ENCODE data around the gene CARD10.

Gene CARD10

GRCh38 chr22:37449331-37450001 lies 69.7 kb downstream of the CARD10 start:
- TF ChIP-seq CTCF (conservative IDR thresholded peaks at IDR 0.05): no peak
- no peak overlapping the region for H3K27ac ChIP-seq

- H3K27ac ChIP-seq: no peak overlapping the region
Measured at GRCh38 chr22:37448516-37449127, 70.6 kb downstream of the CARD10 start.

GRCh38 chr22:37445501-37445900 lies 73.7 kb downstream of the CARD10 start:
- H3K27ac ChIP-seq: no peak overlapping the region
- TF ChIP-seq CTCF (conservative IDR thresholded peaks at IDR 0.05): no peak

More at GRCh38 chr22:37448516-37449127, 70.6 kb downstream of the CARD10 start:
- no peak for TF ChIP-seq CTCF (conservative IDR thresholded peaks at IDR 0.05)

- no peak overlapping the region for H3K27ac ChIP-seq
- no peak for TF ChIP-seq CTCF (conservative IDR thresholded peaks at IDR 0.05)
Measured at GRCh38 chr22:37443977-37444376, 75.2 kb downstream of the CARD10 start.

GRCh38 chr22:37443086-37443485 lies 76.1 kb downstream of the CARD10 start:
- TF ChIP-seq CTCF (conservative IDR thresholded peaks at IDR 0.05): no peak

GRCh38 chr22:37442537-37442936 lies 76.7 kb downstream of the CARD10 start:
- TF ChIP-seq CTCF (conservative IDR thresholded peaks at IDR 0.05): no peak
- no peak overlapping the region for H3K27ac ChIP-seq

More at GRCh38 chr22:37443086-37443485, 76.1 kb downstream of the CARD10 start:
- H3K27ac ChIP-seq: no peak overlapping the region

- TF ChIP-seq CTCF (conservative IDR thresholded peaks at IDR 0.05): no peak
Measured at GRCh38 chr22:37442135-37442534, 77.1 kb downstream of the CARD10 start.

More at GRCh38 chr22:37442135-37442534, 77.1 kb downstream of the CARD10 start:
- no peak overlapping the region for H3K27ac ChIP-seq

Measured in VCaP (cell line).